ENCODE data around the gene HOXD13. TPM values are rescaled to one million over a fixed set of nuclear protein-coding genes. Genes with fewer than 3 reads are reported as not detected.

Gene HOXD13
- total RNA-seq, 2 experiments from 2014 or later: not detected

GRCh38 chr2:176135035-176135440 is 42.5 kb downstream of the HOXD13 start:
- Mint-ChIP-seq H3K27me3 (ENCODE audit: low read depth) (peaks cover 87% of the 10 kb centered on the region), H3K36me3 (ENCODE audit: low read depth) (peaks cover 3% of the 10 kb centered on the region), H3K9me3 (peaks cover 5% of the 10 kb centered on the region), H3K4me3 (no peak overlapping the region), H3K4me1 (ENCODE audit: low read depth) (peaks cover 29% of the 10 kb centered on the region), H3K27ac (no peak overlapping the region)
- intact Hi-C loops (cut with micrococcal nuclease): no loop called here
- DNase-seq: no peak
- CTCF ChIA-PET: no interaction called here

- H3K36me3 Mint-ChIP-seq (ENCODE audit: low read depth): peaks cover 3% of the 10 kb centered on the region
- DNase-seq: no peak
- H3K4me3 Mint-ChIP-seq: peak overlapping the region; percentile 36
- H3K9me3 Mint-ChIP-seq: peaks cover 5% of the 10 kb centered on the region
- H3K27me3 Mint-ChIP-seq (ENCODE audit: low read depth): peaks cover 85% of the 10 kb centered on the region
- intact Hi-C loops (cut with micrococcal nuclease): no loop called here
- CTCF ChIA-PET: interaction anchor here (0.7 to 4.0 kb wide), 3 partner anchors 9 to 515 kb away, joined by 3 to 24 read pairs (median 3); no protein-coding TSS in a partner anchor
- H3K27ac Mint-ChIP-seq: no peak overlapping the region
- peaks cover 32% of the 10 kb centered on the region for H3K4me1 Mint-ChIP-seq (ENCODE audit: low read depth)
These were observed 44.1 kb downstream of the HOXD13 start for GRCh38 chr2:176136374-176137251.

- peaks cover 5% of the 10 kb centered on the region for H3K9me3 Mint-ChIP-seq
- H3K27ac Mint-ChIP-seq: no peak overlapping the region
- peaks cover 87% of the 10 kb centered on the region for H3K27me3 Mint-ChIP-seq (ENCODE audit: low read depth)
- peaks cover 3% of the 10 kb centered on the region for H3K36me3 Mint-ChIP-seq (ENCODE audit: low read depth)
- no peak for DNase-seq
- no peak overlapping the region for H3K4me3 Mint-ChIP-seq
- H3K4me1 Mint-ChIP-seq (ENCODE audit: low read depth): peaks cover 29% of the 10 kb centered on the region
- CTCF ChIA-PET: interaction anchor here (0.8 to 5.3 kb wide), 3 partner anchors 10 to 317 kb away, joined by 3 to 93 read pairs (median 24); no protein-coding TSS in a partner anchor
- intact Hi-C loops (cut with micrococcal nuclease): no loop called here
These were observed 44.7 kb downstream of the HOXD13 start for GRCh38 chr2:176137252-176137580.

GRCh38 chr2:176137906-176138305 is 45.4 kb downstream of the HOXD13 start:
- Mint-ChIP-seq H3K4me3 (no peak overlapping the region), H3K36me3 (ENCODE audit: low read depth) (peaks cover 3% of the 10 kb centered on the region), H3K9me3 (peaks cover 5% of the 10 kb centered on the region), H3K4me1 (ENCODE audit: low read depth) (peaks cover 26% of the 10 kb centered on the region), H3K27me3 (ENCODE audit: low read depth) (peaks cover 86% of the 10 kb centered on the region), H3K27ac (no peak overlapping the region)
- intact Hi-C loops (cut with micrococcal nuclease): loop anchor here (1.0 kb wide), 1 partner anchor 8 kb away; no protein-coding TSS in a partner anchor
- DNase-seq: no peak
- CTCF ChIA-PET: interaction anchor here (0.6 to 5.3 kb wide), 6 partner anchors 11 to 416 kb away, joined by 4 to 93 read pairs (median 9); no protein-coding TSS in a partner anchor

- DNase-seq: no peak
- peaks cover 5% of the 10 kb centered on the region for H3K9me3 Mint-ChIP-seq
- H3K4me1 Mint-ChIP-seq (ENCODE audit: low read depth): peaks cover 26% of the 10 kb centered on the region
- peaks cover 86% of the 10 kb centered on the region for H3K27me3 Mint-ChIP-seq (ENCODE audit: low read depth)
- CTCF ChIA-PET: interaction anchor here (0.9 to 5.3 kb wide), 8 partner anchors 9 to 416 kb away, joined by 3 to 93 read pairs (median 7); no protein-coding TSS in a partner anchor
- peaks cover 3% of the 10 kb centered on the region for H3K36me3 Mint-ChIP-seq (ENCODE audit: low read depth)
- H3K27ac Mint-ChIP-seq: no peak overlapping the region
- H3K4me3 Mint-ChIP-seq: no peak overlapping the region
- intact Hi-C loops (cut with micrococcal nuclease): loop anchor here (1.0 kb wide), 1 partner anchor 8 kb away; no protein-coding TSS in a partner anchor
These were observed 46.0 kb downstream of the HOXD13 start for GRCh38 chr2:176138526-176138922.

GRCh38 chr2:176138923-176139660 is 46.6 kb downstream of the HOXD13 start:
- CTCF ChIA-PET: interaction anchor here (0.7 to 5.3 kb wide), 13 partner anchors 9 to 515 kb away, joined by 3 to 93 read pairs (median 5); no protein-coding TSS in a partner anchor
- H3K36me3 Mint-ChIP-seq (ENCODE audit: low read depth): peaks cover 3% of the 10 kb centered on the region
- H3K4me1 Mint-ChIP-seq (ENCODE audit: low read depth): peaks cover 26% of the 10 kb centered on the region
- no peak overlapping the region for H3K4me3 Mint-ChIP-seq
- intact Hi-C loops (cut with micrococcal nuclease): loop anchor here (1.0 kb wide), 1 partner anchor 9 kb away; no protein-coding TSS in a partner anchor
- H3K9me3 Mint-ChIP-seq: peaks cover 5% of the 10 kb centered on the region
- H3K27me3 Mint-ChIP-seq (ENCODE audit: low read depth): peaks cover 85% of the 10 kb centered on the region
- no peak overlapping the region for H3K27ac Mint-ChIP-seq
- DNase-seq: no peak

GRCh38 chr2:176139661-176140512 is 47.4 kb downstream of the HOXD13 start:
- H3K9me3 Mint-ChIP-seq: peaks cover 5% of the 10 kb centered on the region
- no peak overlapping the region for H3K4me3 Mint-ChIP-seq
- H3K27ac Mint-ChIP-seq: no peak overlapping the region
- peaks cover 83% of the 10 kb centered on the region for H3K27me3 Mint-ChIP-seq (ENCODE audit: low read depth)
- H3K4me1 Mint-ChIP-seq (ENCODE audit: low read depth): peaks cover 26% of the 10 kb centered on the region
- peaks cover 3% of the 10 kb centered on the region for H3K36me3 Mint-ChIP-seq (ENCODE audit: low read depth)
- intact Hi-C loops (cut with micrococcal nuclease): loop anchor here (1.0 kb wide), 5 partner anchors 193 to 512 kb away; no protein-coding TSS in a partner anchor
- CTCF ChIA-PET: interaction anchor here (0.6 to 5.3 kb wide), 29 partner anchors 8 to 1008 kb away, joined by 3 to 93 read pairs (median 5); partner anchors contain the start of gene HOXD4
- DNase-seq: no peak

GRCh38 chr2:176140513-176141317 is 48.2 kb downstream of the HOXD13 start:
- Mint-ChIP-seq H3K27ac (no peak overlapping the region), H3K27me3 (ENCODE audit: low read depth) (peaks cover 83% of the 10 kb centered on the region), H3K4me3 (peak overlapping the region; percentile 42), H3K9me3 (peaks cover 5% of the 10 kb centered on the region), H3K36me3 (ENCODE audit: low read depth) (peaks cover 3% of the 10 kb centered on the region), H3K4me1 (ENCODE audit: low read depth) (peaks cover 21% of the 10 kb centered on the region)
- intact Hi-C loops (cut with micrococcal nuclease): loop anchor here (1.0 kb wide), 5 partner anchors 193 to 512 kb away; no protein-coding TSS in a partner anchor
- DNase-seq: peak; percentile 74
- CTCF ChIA-PET: interaction anchor here (0.5 to 5.3 kb wide), 35 partner anchors 10 to 1489 kb away, joined by 3 to 93 read pairs (median 5); partner anchors contain the start of gene HOXD4

- Mint-ChIP-seq H3K36me3 (ENCODE audit: low read depth) (peaks cover 3% of the 10 kb centered on the region), H3K27ac (no peak overlapping the region), H3K4me1 (ENCODE audit: low read depth) (peaks cover 16% of the 10 kb centered on the region), H3K27me3 (ENCODE audit: low read depth) (peaks cover 85% of the 10 kb centered on the region), H3K4me3 (no peak overlapping the region), H3K9me3 (peaks cover 5% of the 10 kb centered on the region)
- intact Hi-C loops (cut with micrococcal nuclease): no loop called here
- no peak for DNase-seq
- CTCF ChIA-PET: interaction anchor here (1.1 to 5.3 kb wide), 2 partner anchors 312 to 495 kb away, joined by 5 to 93 read pairs; no protein-coding TSS in a partner anchor
These were observed 49.8 kb downstream of the HOXD13 start for GRCh38 chr2:176142281-176142680.
